K562 (cell line): ENCODE results near the gene HMGCL. TPM values are rescaled to one million over a fixed set of nuclear protein-coding genes. Genes with fewer than 3 reads are reported as not detected.

ENCODE experiments used
- BRCA1 ChIP-seq, 2 experiments: fragments of 450-650 bp in 1 of 2; sonication (generic) in 1 of 2; formaldehyde crosslinking in 1 of 2; IDR thresholded peaks; 2 replicates each; pipeline versions ENCODE4 v1.5.0 to v1.6.1; 2017 to 2020; ENCODE audit warnings: mild to moderate bottlenecking in 1 of 2, missing genetic modification reagents in 1 of 2
- CBX3 ChIP-seq, 2 experiments: IDR thresholded peaks; 1 replicate in 1 of 2; 2 replicates in 1 of 2; pipeline ENCODE4 v1.6.1; 2012; ENCODE audit warnings: inconsistent platforms in 2 of 2, low read length in 2 of 2, borderline replicate concordance in 1 of 2, control low read depth in 1 of 2
- JUND ChIP-seq, 2 experiments: IDR thresholded peaks; 2 replicates in 1 of 2; 3 replicates in 1 of 2; pipeline ENCODE4 v1.6.1; 2011; ENCODE audit warnings: borderline replicate concordance in 2 of 2, low read depth in 2 of 2, low read length in 2 of 2, improper control_type of control experiment in 1 of 2, missing biosample characterization in 1 of 2, missing genetic modification characterization in 1 of 2, missing genetic modification reagents in 1 of 2
- SMC3 ChIP-seq: conservative IDR thresholded peaks from 2 replicates; pipeline ENCODE4 v1.6.1; 2011; ENCODE audit warnings: low read depth, low read length, improper control_type of control experiment; ENCODE audit not compliant: insufficient read depth
- TBP ChIP-seq: optimal IDR thresholded peaks from 2 replicates; pipeline ENCODE3; 2011; ENCODE audit warnings: low read depth, low read length, improper control_type of control experiment
- TEAD1 ChIP-seq, 2 experiments: fragments of 450-650 bp in 1 of 2; sonication (generic) in 1 of 2; formaldehyde crosslinking; IDR thresholded peaks; 2 replicates each; pipeline versions ENCODE4 v1.4.0 to v1.8.0; 2020 to 2022; ENCODE audit warnings: mild to moderate bottlenecking in 2 of 2, missing genetic modification reagents in 1 of 2
- TRIM25 ChIP-seq: fragments of 450-650 bp; IDR thresholded peaks from 2 replicates; pipeline ENCODE4 v1.7.0; 2016; ENCODE audit warnings: borderline replicate concordance
- UBTF ChIP-seq, 2 experiments: IDR thresholded peaks; 2 replicates each; pipeline ENCODE4 v1.6.1; 2012; ENCODE audit warnings: improper control_type of control experiment in 2 of 2, low read depth in 2 of 2, low read length in 2 of 2, borderline replicate concordance in 1 of 2
- ZBTB40 ChIP-seq, 2 experiments: fragments of 450-650 bp in 1 of 2; sonication (generic) in 1 of 2; formaldehyde crosslinking in 1 of 2; IDR thresholded peaks; 2 replicates each; pipeline versions ENCODE4 v1.7.1 to v1.9.0; 2016 to 2022; ENCODE audit warnings: inconsistent platforms in 1 of 2, mild to moderate bottlenecking in 1 of 2, missing genetic modification reagents in 1 of 2
- polyA plus RNA-seq, 8 experiments: library from polyadenylated mRNA; depleted of rRNA in 4 of 8; stranded (reverse) in 5 of 8; unstranded in 3 of 8; fragments of >200 nt; fragmentation: Nextera tagmentation in 2 of 8; fragmentation: Illumina TruSeq in 1 of 8; extraction: Ambion mirVana in 2 of 8; extraction: Trizol in 1 of 8; gene quantifications; 2 replicates each; pipeline versions ENCODE4 v1.2.1 to v1.2.3, GENCODE V29; 2011 to 2014; ENCODE audit warnings: inconsistent platforms in 1 of 8, missing spikeins in 1 of 8
- total RNA-seq, 7 experiments: library from RNA; depleted of rRNA in 6 of 7; stranded (reverse); fragments of >200 nt in 6 of 7; fragmentation: Illumina TruSeq in 2 of 7; extraction: Trizol in 2 of 7; gene quantifications; 2 replicates each; pipeline versions ENCODE4 v1.2.1 to v1.2.3, GENCODE V29; 2011 to 2021; ENCODE audit warnings: low replicate concordance in 1 of 7

HMGCL gene
- total and polyA plus RNA-seq, 9 of the 15 experiments (the other 6 are each of a cell fraction or from before 2014, with no cell fraction given), result 18.0 to 82.2 (median 24.2) TPM

GRCh38 chr1:23790696-23791515, 34.3 kb downstream of the HMGCL start, which contains the start of gene LYPLA2 (continued):
- TF ChIP-seq BRCA1 (IDR thresholded peaks at IDR 0.05) (no peak), BRCA1 (CRISPR knock-in tag; IDR thresholded peaks at IDR 0.05) (0 out of 2 replicates have a peak, but pooled peaks have one; percentile 80), TEAD1 (CRISPR knock-in tag; IDR thresholded peaks at IDR 0.05) (peak; percentile 24 to 75; a peak in 1 of 4 replicates), SMC3 (0 out of 2 replicates have a peak, but pooled peaks have one; percentile 1), TRIM25 (peak; percentile 28; the same call in 1 of the 2 replicates), ZBTB40 (IDR thresholded peaks at IDR 0.05) (peak; percentile 99), ZBTB40 (CRISPR knock-in tag; IDR thresholded peaks at IDR 0.05) (no peak), CBX3 (IDR thresholded peaks at IDR 0.05; ENCODE audit: borderline replicate concordance in 1 of 2, low read length in 2 of 2) (no peak), TBP (peak; percentile 68), UBTF (IDR thresholded peaks at IDR 0.05; ENCODE audit: borderline replicate concordance in 1 of 2, low read depth in 2 of 2, low read length in 2 of 2) (peak; percentile 88 to 91; a peak in 3 of 4 replicates), JUND (IDR thresholded peaks at IDR 0.05; ENCODE audit: borderline replicate concordance, low read depth, low read length) (peak; percentile 35; the same call in 1 of the 2 replicates), JUND (tag; IDR thresholded peaks at IDR 0.05; ENCODE audit: borderline replicate concordance, low read depth, low read length) (no peak; the same call in 2 of the 3 replicates)
